PFSK-1 (cell line): ENCODE measurements around the gene ATG4C.

Experiments
- POLR2AphosphoS5 ChIP-seq: IDR thresholded peaks from 2 replicates; pipeline ENCODE4 v1.6.1; 2012; ENCODE audit warnings: low read depth, mild to moderate bottlenecking, control low read depth, low read length, moderate library complexity
- TAF1 ChIP-seq: IDR thresholded peaks from 2 replicates; pipeline ENCODE4 v1.6.1; 2012; ENCODE audit warnings: low read length, control low read depth, borderline replicate concordance; ENCODE audit not compliant: insufficient read depth
- TF ChIP-seq, protein P1 (sequence below), 2 experiments: IDR thresholded peaks; 2 replicates each; pipeline versions ENCODE4 v1.6.1 to v1.8.0; 2011 to 2012; ENCODE audit warnings: low read depth in 2 of 2, low read length in 2 of 2, control low read depth in 1 of 2, inconsistent platforms in 1 of 2, mild to moderate bottlenecking in 1 of 2, moderate library complexity in 1 of 2; ENCODE audit not compliant: insufficient read depth in 1 of 2

DNA sequence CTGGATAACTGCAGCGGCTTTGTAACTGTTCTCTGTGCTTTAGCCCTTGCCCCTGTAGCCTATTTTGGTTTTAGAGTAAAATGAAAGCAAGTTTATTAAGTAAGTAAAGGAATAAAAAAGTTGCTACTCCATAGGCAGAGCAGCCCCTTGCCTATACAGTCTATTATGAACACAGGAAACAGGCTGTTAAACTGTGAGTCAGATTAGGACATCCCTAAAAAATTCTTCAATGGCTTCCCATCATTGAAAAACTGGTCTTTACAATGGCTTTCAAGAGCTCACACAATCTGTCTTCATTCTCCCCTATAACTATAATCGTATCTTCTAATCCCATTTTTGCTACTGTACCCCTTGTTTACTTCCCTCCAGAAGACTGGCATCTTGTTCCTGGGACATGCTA lies 43.0 kb downstream of the ATG4C start:
- TF ChIP-seq TAF1: no peak
- TF ChIP-seq, protein P1, sequence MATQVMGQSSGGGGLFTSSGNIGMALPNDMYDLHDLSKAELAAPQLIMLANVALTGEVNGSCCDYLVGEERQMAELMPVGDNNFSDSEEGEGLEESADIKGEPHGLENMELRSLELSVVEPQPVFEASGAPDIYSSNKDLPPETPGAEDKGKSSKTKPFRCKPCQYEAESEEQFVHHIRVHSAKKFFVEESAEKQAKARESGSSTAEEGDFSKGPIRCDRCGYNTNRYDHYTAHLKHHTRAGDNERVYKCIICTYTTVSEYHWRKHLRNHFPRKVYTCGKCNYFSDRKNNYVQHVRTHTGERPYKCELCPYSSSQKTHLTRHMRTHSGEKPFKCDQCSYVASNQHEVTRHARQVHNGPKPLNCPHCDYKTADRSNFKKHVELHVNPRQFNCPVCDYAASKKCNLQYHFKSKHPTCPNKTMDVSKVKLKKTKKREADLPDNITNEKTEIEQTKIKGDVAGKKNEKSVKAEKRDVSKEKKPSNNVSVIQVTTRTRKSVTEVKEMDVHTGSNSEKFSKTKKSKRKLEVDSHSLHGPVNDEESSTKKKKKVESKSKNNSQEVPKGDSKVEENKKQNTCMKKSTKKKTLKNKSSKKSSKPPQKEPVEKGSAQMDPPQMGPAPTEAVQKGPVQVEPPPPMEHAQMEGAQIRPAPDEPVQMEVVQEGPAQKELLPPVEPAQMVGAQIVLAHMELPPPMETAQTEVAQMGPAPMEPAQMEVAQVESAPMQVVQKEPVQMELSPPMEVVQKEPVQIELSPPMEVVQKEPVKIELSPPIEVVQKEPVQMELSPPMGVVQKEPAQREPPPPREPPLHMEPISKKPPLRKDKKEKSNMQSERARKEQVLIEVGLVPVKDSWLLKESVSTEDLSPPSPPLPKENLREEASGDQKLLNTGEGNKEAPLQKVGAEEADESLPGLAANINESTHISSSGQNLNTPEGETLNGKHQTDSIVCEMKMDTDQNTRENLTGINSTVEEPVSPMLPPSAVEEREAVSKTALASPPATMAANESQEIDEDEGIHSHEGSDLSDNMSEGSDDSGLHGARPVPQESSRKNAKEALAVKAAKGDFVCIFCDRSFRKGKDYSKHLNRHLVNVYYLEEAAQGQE (IDR thresholded peaks at IDR 0.05; ENCODE audit: insufficient read depth in 1 of 2, low read depth in 2 of 2, low read length in 2 of 2): no peak
- no peak for TF ChIP-seq POLR2AphosphoS5
